Bronchial epithelial cell (primary cell): ENCODE measurements around the gene CCDC144A. TPM values are rescaled to one million over a fixed set of nuclear protein-coding genes. Genes with fewer than 3 reads are reported as not detected.
"Not testable (repeated sequence)": the region's sequence is repeated elsewhere in the genome, so short reads cannot be mapped to it uniquely, and the experiment has no call there.

ENCODE experiments used
- DNase-seq: peaks from one replicate; pipeline ENCODE4 v3.0.0-alpha.2; 2010; ENCODE audit warnings: low read depth
- FAIRE-seq: peaks from 2 replicates; lab custom pipeline; 2011; peaks lifted over from hg19 to GRCh38; lab: Jason Lieb, UNC
- H3K27me3 ChIP-seq: 2 replicates; pipeline ENCODE4 v1.5.1; 2011; ENCODE audit warnings: low read length; ENCODE audit not compliant: control insufficient read depth, insufficient read depth
- H3K36me3 ChIP-seq: 2 replicates; pipeline ENCODE4 v1.5.1; 2011; ENCODE audit warnings: low read length; ENCODE audit not compliant: control insufficient read depth, insufficient read depth
- H3K4me3 ChIP-seq: 2 replicates; pipeline ENCODE4 v1.5.1; 2011; ENCODE audit warnings: mild to moderate bottlenecking, low read depth, low read length, control low read depth
- CTCF ChIP-seq: IDR thresholded peaks from 2 replicates; pipeline ENCODE4 v1.5.1; 2011; ENCODE audit warnings: mild to moderate bottlenecking, moderate library complexity, low read length, control low read depth, inconsistent platforms; ENCODE audit not compliant: insufficient read depth, severe bottlenecking
- total RNA-seq: library from RNA; depleted of rRNA; stranded (reverse); fragments of >200 nt; gene quantifications from 2 replicates; pipeline ENCODE4 v1.2.1, GENCODE V29; 2014

CCDC144A gene
- 2.1 and 3.8 TPM in 2 replicates for total RNA-seq

- H3K4me3 ChIP-seq, H3K27me3 ChIP-seq: not testable (repeated sequence)
Observed at GRCh38 chr17:16689731-16690281, at the start of gene CCDC144A. Gene CCDC144A, plus strand, starts transcription at chr17:16690241. Its CDS starts 160 bp downstream, at chr17:16690401.

GRCh38 chr17:16649585-16649984 lies 40.5 kb upstream of the CCDC144A start:
- DNase-seq (no peak), FAIRE-seq (no peak)
- Histone ChIP-seq H3K36me3 (no peaks in the 10 kb centered on the region), H3K27me3 (no peaks in the 10 kb centered on the region), H3K4me3 (no peak overlapping the region)
- no peak for TF ChIP-seq CTCF

More at GRCh38 chr17:16689731-16690281, at the start of gene CCDC144A:
- not testable (repeated sequence) for FAIRE-seq, H3K36me3 ChIP-seq, DNase-seq

GRCh38 chr17:16652252-16652651 lies 37.8 kb upstream of the CCDC144A start:
- Histone ChIP-seq H3K36me3 (no peaks in the 10 kb centered on the region), H3K27me3 (no peaks in the 10 kb centered on the region), H3K4me3 (no peak overlapping the region)
- DNase-seq (no peak), FAIRE-seq (no peak)
- no peak for TF ChIP-seq CTCF

- no peak for TF ChIP-seq CTCF
- DNase-seq: peak; percentile 52
- Histone ChIP-seq H3K4me3 (peak overlapping the region; percentile 64), H3K27me3 (no peaks in the 10 kb centered on the region), H3K36me3 (no peaks in the 10 kb centered on the region)
- FAIRE-seq: no peak
Observed at GRCh38 chr17:16652847-16653366, 37.1 kb upstream of the CCDC144A start.

- FAIRE-seq (peak; percentile 79), DNase-seq (peak; percentile 86)
- Histone ChIP-seq H3K36me3 (no peaks in the 10 kb centered on the region), H3K27me3 (no peaks in the 10 kb centered on the region), H3K4me3 (peak within 1 kb of the TSS; percentile 64)
- no peak for TF ChIP-seq CTCF
Observed at GRCh38 chr17:16653367-16654041, 36.5 kb upstream of the CCDC144A start, which contains the start of gene ZNF624. Gene ZNF624, minus strand, starts transcription at chr17:16653850.

GRCh38 chr17:16661217-16661616 lies 28.8 kb upstream of the CCDC144A start:
- TF ChIP-seq CTCF: no peak

More at GRCh38 chr17:16661217-16661616, 28.8 kb upstream of the CCDC144A start:
- no peaks in the 10 kb centered on the region for H3K36me3 ChIP-seq
- H3K27me3 ChIP-seq: no peaks in the 10 kb centered on the region
- DNase-seq (no peak), FAIRE-seq (no peak)
- H3K4me3 ChIP-seq: no peak overlapping the region
